ENCODE results near the gene IGHMBP2.
"Not testable (repeated sequence)": the region's sequence is repeated elsewhere in the genome, so short reads cannot be mapped to it uniquely, and the experiment has no call there.

Gene IGHMBP2

DNA sequence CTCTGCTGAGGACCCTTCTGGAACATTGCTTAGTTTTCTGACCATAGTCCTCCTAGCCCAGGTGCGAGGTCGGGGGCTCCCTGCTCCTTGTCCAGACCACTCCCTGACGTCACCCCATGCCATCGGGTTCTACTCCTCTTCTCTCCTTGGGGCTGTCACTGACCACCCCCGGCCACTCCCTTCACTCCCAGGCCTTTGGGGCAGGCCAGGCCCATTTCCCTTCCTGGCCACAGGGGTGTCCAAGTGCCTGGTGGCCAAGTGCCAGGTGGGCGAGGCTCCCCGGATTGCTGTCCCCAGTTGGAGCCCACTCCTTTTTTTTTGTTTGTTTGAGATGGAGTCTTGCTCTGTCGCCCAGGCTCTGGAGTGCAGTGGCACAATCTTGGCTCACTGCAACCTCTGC lies 57.6 kb downstream of the IGHMBP2 start:
- DNase-seq (ENCODE audit: low read depth): no peak

GRCh38 chr11:68962527-68963250 lies 59.0 kb downstream of the IGHMBP2 start:
- no peak for DNase-seq (ENCODE audit: low read depth)

DNA sequence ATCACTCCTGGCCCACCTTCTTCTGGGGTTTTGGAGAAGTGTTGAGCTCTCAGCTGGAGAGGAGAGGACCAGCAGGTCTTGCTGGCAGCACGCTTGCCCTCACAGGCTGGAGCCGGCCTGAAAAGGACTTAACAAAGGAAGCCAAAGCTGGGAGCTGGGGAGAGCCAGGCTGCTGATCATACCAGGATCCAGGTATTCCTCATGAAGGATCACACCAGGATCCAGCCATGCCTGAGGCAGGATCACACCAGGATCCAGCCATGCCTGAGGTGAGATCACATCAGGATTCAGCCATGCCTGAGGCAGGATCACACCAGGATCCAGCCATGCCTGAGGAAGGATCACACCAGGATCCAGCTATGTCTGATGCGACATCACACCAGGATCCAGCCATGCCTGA lies 60.1 kb downstream of the IGHMBP2 start:
- no peak for DNase-seq (ENCODE audit: low read depth)

DNA sequence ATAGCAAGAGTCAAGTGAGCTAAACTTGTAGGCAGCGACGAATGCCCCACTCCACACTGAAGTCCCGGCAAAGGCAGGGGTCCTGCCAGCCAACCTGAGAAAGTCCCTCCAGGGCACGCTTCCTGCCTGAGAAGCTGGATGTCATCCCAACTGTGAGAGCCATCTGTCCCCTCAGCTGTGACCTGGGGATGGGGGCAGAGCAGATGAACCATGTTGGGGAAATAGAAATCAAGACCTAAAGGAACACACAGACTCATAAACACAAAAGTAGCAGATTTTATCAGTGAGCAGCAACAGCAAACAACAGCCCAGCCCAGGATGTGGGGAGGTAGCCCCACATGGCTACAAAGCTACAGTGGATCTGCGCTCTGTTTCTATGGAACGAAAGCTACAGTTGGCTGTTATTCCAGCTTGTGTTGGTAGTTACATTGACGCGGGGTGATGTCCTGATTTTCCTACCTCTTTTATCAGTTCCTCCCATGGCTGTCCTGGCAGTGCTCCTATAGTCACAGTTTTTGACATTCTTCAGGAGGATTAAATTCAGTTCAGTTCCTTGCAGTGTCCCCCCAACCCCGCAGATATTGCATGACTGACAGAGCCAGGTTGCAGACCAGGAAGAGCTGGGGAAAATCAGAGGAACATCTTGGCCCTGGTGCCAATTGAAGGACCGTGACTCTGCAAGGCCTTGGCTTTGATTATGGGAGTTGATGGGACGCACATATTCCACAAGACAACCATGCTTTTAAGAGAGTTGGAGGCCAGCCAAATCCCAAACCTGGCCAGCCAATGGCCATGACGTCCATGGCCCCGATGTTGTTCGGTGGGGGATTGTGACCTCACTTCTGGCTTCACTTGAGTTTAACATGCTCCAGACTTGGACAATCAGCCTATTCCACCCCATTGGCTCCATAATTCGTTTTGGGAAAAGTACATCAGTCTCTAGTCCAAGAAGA lies 62.5 kb downstream of the IGHMBP2 start:
- no peak for DNase-seq (ENCODE audit: low read depth)

DNA sequence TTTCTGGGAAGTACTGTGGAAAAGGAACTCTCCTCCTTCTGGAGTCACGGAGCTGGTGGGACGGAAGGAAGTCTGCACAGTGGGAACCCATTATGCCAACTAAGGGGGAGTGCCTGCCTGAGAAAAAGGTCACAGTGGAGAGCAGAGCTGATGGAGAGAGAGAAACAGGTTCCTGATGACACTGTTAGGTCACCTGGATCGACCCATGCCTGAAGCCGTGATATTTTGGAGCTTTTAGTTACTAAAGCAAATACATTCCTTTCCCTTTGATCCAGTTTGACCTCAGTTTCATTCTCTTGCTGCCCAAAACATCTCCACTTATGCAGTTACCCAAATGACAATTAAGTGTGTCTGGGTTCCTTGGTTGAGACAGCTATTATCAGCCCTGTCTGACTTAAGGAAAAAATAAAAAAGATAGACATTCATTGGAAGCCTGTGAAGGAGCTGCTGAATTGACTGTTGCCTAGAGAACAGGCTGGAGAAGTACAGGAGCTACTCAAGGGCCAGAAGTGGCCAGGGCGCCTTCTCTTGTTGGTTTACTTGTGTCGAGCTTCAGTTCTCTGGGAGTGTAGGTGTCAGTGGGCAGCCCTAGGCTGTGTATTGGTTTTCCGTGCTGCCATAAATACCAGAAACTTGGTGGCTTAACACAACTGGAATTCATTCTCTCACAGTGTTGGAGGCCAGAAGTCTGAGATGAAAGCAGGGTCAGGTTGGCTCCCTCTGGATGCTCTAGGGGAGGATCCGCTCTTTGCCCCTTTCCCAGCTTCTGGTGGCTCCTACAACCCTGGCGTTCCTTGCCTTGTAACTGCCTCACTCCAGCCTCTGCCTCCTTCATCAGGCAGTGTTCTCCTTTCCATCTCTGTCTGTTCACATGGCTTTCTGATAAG lies 63.4 kb downstream of the IGHMBP2 start:
- no peak for DNase-seq (ENCODE audit: low read depth)

DNA sequence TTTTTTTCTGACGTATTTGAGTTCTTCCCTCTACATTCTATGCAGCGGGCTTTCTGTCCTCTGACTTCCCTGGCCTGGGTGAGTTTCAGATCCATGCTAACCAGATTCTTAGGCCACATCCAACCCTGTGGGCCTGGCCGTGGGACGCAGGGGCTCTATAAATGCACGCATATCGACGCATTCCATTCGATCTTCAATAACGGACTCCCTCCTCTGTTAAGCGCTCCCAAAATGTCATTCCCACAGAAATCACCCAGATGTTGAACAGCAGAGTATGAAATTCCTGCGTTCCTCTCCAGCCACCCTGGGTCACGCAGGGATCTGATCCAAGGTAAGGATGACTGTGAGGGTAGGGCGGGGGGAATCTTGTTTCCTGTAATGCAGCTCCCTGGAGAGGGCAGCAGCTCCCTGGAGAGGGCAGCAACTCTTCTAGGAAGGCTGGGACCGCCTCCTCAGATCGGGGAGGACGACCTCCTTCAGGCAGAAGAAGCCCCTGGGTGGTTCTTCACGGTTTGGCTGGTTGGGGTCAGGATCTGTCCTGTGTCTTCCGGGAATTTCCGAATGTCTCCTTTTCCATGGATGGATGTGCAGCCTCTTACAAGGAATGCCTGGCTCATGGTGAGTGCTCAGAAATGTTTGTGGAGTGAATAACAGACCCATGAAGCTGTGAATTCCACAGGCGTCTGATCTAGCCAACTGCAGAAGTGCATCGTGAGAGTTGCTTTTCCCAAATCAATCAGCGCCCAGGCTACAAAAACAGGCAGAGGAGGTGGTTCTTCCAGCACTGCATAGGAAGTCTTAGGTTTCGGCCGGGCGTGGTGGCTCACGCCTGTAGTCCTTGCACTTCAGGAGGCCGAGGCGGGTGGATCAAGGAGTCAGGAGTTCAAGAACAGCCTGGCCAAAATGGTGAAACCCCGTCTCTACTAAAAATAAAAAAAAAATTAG lies 64.9 kb downstream of the IGHMBP2 start:
- DNase-seq (ENCODE audit: low read depth): no peak

DNA sequence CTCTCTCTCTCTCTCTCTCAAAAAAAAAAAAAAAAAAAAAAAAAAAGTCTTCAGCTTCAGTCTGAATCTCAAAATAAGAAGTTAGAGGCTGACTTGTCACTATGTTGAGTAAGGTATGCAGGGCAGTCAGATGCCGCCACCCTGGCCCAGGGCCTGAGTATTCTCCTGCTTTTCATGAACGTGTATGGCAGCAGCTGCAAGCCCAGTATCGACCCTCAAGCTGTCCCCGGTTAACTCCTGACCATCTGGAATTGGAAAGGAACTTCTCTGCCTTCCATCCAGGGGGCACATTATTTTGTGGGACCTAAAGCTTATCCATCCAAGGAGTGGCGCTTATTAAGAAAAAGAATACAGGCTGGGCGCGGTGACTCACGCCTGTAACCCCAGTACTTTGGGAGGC lies 65.7 kb downstream of the IGHMBP2 start:
- DNase-seq (ENCODE audit: low read depth): no peak

GRCh38 chr11:68970921-68971636 lies 67.4 kb downstream of the IGHMBP2 start:
- no peak for DNase-seq (ENCODE audit: low read depth)

DNA sequence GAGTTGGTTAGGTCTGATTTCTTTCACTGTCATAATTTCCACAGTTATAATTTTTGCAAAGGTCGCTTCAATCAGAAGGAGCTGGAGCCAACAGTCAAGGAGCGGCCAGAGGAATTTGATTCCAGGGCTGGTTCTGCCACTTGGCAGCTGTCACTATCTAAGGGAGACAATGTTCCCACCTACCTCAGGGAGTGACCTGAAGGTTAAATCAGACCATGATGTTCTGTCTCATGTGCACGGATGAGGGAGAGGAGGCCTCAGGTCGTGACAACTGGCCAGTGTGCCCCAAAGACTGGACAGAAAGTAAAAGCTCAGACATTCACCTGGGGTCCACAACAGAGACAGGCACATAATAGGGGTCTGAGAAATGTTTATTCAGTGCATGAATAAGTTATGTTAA lies 69.5 kb downstream of the IGHMBP2 start:
- no peak for DNase-seq (ENCODE audit: low read depth)

DNA sequence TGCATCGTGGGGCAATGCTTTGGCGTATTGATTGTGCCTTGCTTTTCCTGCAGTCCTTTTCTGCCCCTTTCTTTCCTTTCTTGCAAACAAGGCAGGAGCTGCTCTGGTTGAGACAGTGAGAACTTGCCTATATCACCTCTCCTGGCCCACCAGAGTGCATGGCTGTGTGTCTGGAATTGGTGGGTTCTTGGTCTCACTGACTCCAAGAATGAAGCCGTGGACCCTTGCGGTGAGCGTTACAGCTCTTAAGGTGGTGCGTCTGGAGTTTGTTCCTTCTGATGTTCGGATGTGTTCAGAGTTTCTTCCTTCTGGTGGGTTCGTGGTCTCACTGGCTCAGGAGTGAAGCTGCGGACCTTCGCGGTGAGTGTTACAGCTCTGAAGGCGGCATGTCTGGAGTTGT lies 70.0 kb downstream of the IGHMBP2 start:
- DNase-seq (ENCODE audit: low read depth): not testable (repeated sequence)

DNA sequence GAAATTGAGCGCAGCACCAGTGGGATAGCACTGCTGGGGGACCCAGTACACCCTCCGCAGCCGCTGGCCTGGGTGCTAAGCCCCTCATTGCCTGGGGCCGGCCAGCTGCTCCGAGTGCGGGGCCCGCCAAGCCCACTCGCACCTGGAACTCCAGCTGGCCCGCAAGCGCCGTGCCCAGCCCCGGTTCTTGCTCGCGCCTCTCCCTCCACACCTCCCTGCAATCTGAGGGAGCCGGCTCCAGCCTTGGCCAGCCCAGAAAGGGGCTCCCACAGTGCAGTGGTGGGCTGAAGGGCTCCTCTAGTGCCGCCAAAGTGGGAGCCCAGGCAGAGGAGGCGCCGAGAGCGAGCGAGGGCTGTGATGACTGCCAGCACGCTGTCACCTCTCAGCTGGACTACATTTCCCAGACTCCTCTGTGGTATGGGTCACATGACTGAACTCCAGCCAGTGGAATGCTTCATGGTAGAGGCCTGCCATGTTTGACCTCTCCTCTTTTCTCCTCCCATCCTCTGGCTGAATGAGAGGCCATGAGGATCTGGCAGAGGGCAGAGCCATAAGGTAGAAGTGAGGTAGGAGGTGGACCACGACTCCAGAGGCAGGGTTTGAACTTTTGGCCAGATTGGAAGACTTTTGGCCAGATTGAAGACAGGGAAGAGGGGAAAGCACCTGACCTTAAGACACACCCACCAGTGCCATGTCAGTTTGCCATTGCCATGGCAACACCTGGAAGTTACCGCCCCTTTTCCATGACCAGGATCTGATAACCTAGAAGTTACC lies 70.9 kb downstream of the IGHMBP2 start:
- no peak for DNase-seq (ENCODE audit: low read depth)

DNA sequence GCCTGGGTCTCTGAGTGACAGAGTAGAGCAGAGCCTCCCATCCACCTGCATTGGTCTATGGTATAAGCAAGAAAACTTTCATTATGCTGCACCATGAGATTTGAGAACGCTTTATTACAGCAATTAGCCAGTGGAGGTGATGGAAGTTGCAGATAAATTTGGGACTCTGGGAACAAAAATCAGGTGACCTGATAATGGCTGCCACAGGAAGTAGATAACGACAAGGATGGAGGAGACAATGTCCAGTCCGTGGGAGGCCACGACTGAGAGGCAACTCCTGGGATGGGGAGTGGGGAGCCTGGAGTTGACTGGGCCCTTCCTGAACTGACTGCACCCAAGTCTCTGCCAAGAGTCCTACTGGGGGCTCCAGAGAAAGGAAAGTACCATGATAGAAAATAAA lies 72.4 kb downstream of the IGHMBP2 start:
- DNase-seq (ENCODE audit: low read depth): no peak

DNA sequence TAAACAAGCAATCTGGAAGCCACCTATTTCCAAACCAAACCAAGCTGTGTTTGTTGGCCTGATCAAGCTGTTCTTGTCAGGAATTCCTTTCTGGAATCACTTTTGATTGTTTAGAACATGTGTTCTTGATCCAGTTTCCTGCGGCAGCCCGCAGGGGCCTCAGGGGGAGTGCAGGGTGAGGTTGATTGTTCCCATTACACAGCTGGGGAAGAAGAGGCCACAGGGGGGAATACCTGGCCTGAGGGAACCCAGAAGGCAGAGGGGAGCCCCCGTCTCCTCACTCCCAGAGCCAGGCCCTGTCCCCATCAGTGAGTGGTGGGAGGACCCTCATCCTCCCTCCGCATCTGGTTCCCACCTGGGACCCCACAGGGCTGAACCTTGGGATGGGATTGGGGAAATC lies 72.9 kb downstream of the IGHMBP2 start:
- DNase-seq (ENCODE audit: low read depth): no peak

DNA sequence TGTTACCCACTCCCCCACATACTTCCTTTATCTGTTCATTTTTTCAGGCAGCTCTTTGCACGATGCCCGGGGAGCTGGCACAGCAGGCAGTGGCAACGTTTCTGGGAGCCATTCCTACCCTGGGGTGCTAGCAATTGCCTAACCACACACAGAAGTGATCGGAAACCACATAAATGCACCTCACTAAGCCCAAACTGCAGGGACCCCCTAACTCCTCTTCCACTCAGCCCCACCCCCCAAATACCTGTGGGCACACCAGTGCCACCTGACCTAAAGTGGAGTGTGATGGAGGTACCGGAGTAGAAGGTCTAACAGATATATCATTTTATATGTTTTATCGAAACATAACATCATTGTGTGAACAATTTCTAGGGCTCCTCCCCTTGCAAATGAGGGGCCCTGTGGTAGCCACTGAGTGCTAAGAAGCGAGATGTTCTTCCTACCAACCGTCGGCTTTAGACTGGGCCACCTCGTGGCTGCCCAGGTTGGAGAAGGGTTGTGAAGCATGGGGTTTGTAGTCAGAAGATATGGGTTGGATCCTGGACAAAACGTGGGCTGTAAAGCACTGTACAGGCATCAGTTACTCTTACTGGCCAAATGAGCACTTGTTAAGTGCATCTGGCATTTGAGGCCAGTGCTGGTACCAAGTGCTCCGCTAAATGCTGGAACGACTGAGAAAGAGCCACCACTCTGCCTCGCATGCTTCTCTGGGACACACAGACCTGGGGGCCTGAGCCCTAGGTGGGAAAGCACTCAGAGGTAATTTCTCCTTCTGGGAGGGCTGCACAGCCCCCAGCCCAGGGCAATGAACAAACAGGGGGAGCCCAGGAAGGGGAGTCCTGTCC lies 74.3 kb downstream of the IGHMBP2 start:
- DNase-seq (ENCODE audit: low read depth): no peak

GRCh38 chr11:68978626-68978930 lies 74.9 kb downstream of the IGHMBP2 start:
- DNase-seq (ENCODE audit: low read depth): no peak

DNA sequence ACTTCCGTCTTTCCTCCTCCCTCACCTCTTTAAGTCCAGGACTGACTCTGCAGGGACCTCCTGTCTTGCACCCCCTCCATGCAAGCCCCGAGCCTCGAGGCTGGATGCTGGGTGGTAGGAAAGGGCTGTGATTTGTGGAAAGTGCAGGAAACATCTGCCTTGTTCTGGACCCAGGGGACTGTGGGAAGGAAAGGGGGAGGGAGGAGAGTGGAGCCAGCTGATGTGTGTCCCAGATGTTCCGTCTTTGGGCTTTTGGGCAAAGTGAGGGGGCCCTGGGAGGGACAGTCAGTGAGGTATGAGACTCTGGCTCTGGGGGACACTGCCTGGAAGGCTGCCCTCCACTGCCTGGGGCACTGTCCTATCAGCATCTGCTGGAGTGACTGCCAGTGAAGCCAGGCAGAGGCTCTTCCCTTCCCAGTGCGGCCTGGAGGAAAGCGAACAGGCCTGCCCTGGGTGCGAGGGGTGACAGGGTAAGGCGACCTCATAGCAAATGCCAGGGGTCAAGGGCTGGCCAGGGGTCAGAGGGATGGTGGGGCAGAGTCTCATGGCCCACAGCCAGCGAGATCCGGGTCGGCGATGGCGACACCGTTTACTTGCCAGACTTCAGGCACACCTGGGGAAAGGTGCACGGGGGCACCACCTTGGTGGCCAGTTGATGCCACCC lies 75.4 kb downstream of the IGHMBP2 start:
- no peak for DNase-seq (ENCODE audit: low read depth)

GRCh38 chr11:68979931-68980775 lies 76.5 kb downstream of the IGHMBP2 start:
- DNase-seq (ENCODE audit: low read depth): no peak

- DNase-seq (ENCODE audit: low read depth): no peak
Measured at GRCh38 chr11:68980776-68981065, 77.0 kb downstream of the IGHMBP2 start, which contains the start of gene MRGPRD. Gene MRGPRD (minus strand): TSS chr11:68980986. CDS start chr11:68980986, 0 bp downstream.
